Measurements from ENCODE around the gene CERS6. TPM values are rescaled to one million over a fixed set of nuclear protein-coding genes. Genes with fewer than 3 reads are reported as not detected.

Gene CERS6
- total and polyA plus RNA-seq, 3 donors from 2014 or later = 24.7 to 71.0 (median 59.4) TPM

DNA sequence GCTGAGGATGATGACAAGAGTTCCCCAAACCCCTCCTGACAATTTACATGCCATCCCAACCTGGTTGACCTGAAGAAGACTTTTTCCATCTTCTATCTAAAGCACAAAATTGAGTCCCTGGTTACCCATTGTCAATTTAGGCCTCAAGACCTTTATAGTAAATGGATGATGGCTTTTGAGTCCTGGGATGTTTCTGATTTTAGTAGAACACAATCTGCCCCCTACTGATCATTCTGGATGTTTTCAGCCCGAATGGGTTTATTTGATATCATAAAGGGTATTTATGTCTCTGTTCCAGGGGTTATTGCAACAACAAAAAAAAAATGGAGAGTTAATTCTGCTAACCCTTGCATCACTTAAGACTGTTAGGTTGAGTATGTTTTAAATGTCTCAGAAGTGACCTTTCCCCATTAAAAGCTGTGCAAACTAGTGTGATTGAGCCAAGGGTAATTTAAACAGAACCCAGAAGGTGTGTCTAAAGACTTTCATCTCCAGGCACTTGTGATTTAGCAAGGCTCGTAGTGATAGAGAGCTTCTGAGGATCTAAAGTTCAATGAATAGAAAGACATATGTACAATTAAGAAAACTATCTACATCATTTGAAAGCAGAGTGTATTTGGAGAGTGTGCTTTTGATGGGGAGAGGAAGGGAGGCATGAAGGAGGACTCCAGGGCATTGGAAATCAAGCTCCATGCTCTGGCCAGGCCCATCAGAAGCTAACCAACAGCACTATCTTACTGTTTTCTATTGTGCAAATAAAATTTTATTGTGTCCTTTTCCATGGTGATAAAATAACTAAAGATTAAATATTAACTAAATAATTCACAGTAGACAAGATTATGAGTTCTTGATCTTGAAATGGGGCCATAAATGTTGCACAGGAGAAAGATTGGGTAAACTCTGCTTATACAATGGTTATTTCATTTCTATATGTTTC lies 249.7 kb downstream of the CERS6 start:
- no peaks in the 10 kb centered on the region for H3K9me3 ChIP-seq
- TF ChIP-seq, protein P1, sequence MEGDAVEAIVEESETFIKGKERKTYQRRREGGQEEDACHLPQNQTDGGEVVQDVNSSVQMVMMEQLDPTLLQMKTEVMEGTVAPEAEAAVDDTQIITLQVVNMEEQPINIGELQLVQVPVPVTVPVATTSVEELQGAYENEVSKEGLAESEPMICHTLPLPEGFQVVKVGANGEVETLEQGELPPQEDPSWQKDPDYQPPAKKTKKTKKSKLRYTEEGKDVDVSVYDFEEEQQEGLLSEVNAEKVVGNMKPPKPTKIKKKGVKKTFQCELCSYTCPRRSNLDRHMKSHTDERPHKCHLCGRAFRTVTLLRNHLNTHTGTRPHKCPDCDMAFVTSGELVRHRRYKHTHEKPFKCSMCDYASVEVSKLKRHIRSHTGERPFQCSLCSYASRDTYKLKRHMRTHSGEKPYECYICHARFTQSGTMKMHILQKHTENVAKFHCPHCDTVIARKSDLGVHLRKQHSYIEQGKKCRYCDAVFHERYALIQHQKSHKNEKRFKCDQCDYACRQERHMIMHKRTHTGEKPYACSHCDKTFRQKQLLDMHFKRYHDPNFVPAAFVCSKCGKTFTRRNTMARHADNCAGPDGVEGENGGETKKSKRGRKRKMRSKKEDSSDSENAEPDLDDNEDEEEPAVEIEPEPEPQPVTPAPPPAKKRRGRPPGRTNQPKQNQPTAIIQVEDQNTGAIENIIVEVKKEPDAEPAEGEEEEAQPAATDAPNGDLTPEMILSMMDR (IDR thresholded peaks at IDR 0.05) = no peak
- TF ChIP-seq POLR2A (IDR thresholded peaks at IDR 0.05) = no peak
- H3K4me3 ChIP-seq = no peak overlapping the region
- intact Hi-C loops (cut with DNase I; ENCODE audit: low total_unique reads) = no loop called here
- no peaks in the 10 kb centered on the region for H3K27me3 ChIP-seq
- no peaks in the 10 kb centered on the region for H3K36me3 ChIP-seq (ENCODE audit: low read depth, missing control alignments)
- H3K4me1 ChIP-seq = peaks cover 3% of the 10 kb centered on the region
- WGBS, 2 donors = 57 to 71% methylated on average over 2 of the region's 2 CpGs
- DNase-seq = no peak
- H3K27ac ChIP-seq = no peak overlapping the region

DNA sequence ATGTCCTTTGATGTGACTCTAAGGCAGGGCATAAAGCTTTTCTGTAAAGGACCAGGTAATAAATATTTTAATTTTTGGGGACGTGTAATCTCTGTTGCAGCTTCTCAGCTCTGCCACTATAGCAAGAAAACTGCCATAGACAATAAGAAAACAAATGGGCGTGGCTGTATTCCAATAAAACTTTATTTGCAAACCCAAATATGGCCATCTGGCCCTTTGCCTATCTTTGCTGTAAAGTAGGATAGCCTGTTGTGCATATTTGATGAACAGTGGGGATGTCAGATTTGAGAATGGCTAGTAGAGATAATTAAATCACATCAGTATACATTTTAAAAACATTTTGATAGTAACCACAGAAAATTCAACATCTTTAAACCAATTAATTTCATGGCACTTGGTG lies 250.7 kb downstream of the CERS6 start:
- WGBS, 2 donors = 92 to 97% methylated on average over 2 of the region's 2 CpGs
- H3K27ac ChIP-seq = no peak overlapping the region
- H3K36me3 ChIP-seq (ENCODE audit: low read depth, missing control alignments) = no peaks in the 10 kb centered on the region
- intact Hi-C loops (cut with DNase I; ENCODE audit: low total_unique reads) = no loop called here
- DNase-seq = no peak
- H3K9me3 ChIP-seq = no peaks in the 10 kb centered on the region
- TF ChIP-seq, protein P1 (IDR thresholded peaks at IDR 0.05) = no peak
- TF ChIP-seq POLR2A (IDR thresholded peaks at IDR 0.05) = no peak
- H3K27me3 ChIP-seq = no peaks in the 10 kb centered on the region
- H3K4me1 ChIP-seq = no peaks in the 10 kb centered on the region
- H3K4me3 ChIP-seq = no peak overlapping the region

DNA sequence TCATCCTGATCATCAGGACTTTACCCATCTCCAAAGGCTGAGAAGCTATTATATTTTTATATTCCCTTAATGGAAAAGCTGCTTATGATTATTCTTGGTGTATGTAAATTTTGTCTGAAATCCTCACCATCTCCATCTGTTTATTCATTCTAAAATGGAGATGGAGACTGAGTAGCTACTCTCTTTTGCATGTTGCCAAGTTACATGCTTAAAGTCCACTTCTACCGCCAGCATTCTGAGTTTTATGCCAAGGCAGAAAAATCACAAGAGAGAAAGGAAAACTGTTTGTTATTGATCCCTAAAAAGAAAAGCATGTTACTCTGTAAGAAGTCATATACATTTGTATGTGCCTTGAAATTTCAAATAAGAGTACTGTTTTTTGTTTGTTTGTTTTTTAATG lies 252.0 kb downstream of the CERS6 start:
- H3K36me3 ChIP-seq (ENCODE audit: low read depth, missing control alignments) = no peaks in the 10 kb centered on the region
- no peaks in the 10 kb centered on the region for H3K4me1 ChIP-seq
- WGBS, 2 donors = 88 to 96% methylated on average over 1 of the region's 1 CpG
- H3K9me3 ChIP-seq = no peaks in the 10 kb centered on the region
- H3K27me3 ChIP-seq = no peaks in the 10 kb centered on the region
- TF ChIP-seq POLR2A (IDR thresholded peaks at IDR 0.05) = no peak
- TF ChIP-seq, protein P1 (IDR thresholded peaks at IDR 0.05) = no peak
- no peak overlapping the region for H3K4me3 ChIP-seq
- H3K27ac ChIP-seq = no peak overlapping the region
- intact Hi-C loops (cut with DNase I; ENCODE audit: low total_unique reads) = no loop called here
- DNase-seq = no peak

DNA sequence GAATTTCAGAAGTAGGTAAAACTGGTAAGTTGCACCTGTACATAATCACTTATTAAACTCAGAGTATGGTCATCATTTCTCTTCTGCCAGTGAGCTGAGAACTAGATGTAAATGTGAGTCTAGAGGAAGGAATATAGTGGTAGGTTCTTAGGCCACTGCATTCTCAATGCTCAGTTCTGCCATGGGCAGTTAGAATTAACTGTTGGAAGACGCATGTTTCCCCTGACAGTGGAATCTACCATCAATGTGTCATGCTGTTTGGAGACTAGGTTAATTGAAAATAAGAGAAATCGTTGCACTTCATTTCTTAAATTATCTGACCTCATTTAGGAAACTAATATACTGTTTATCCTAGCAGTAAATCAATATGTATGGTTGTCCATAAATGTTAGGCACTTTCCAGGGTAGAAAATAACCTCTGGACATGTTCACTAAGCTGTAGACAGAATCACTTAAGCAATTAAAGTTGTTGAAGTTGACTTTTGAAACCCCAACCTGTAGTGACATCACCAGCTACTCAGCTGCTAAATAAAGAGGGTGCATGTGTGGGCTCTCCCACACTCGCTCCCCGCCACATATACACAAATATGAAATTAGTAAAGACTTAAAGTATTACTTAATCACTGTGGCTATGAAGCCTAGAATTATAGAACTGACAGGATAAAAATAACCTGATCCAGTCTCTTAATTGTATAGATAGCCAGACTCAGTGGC lies 254.8 kb downstream of the CERS6 start:
- no peak for TF ChIP-seq POLR2A (IDR thresholded peaks at IDR 0.05)
- TF ChIP-seq, protein P1 (IDR thresholded peaks at IDR 0.05) = no peak
- Histone ChIP-seq H3K4me1 (no peaks in the 10 kb centered on the region), H3K9me3 (no peaks in the 10 kb centered on the region), H3K4me3 (no peak overlapping the region), H3K36me3 (ENCODE audit: low read depth, missing control alignments) (no peaks in the 10 kb centered on the region), H3K27me3 (no peaks in the 10 kb centered on the region), H3K27ac (no peak overlapping the region)
- 81 to 90% methylated on average over 4 of the region's 4 CpGs for WGBS, 2 donors
- intact Hi-C loops (cut with DNase I; ENCODE audit: low total_unique reads) = no loop called here
- DNase-seq = no peak

Measured in testis (tissue), 3 donors.